ENCODE data around the gene MIOS. TPM values are rescaled to one million over a fixed set of nuclear protein-coding genes. Genes with fewer than 3 reads are reported as not detected.

MIOS gene
- total RNA-seq: 10 to 100 TPM; 28.9 to 38.7 TPM

- CTCF ChIA-PET: no interaction called here
- Mint-ChIP-seq H3K4me3 (peak within 1 kb of the TSS; percentile 82), H3K36me3 (peaks cover 14% of the 10 kb centered on the region)
Observed at GRCh38 chr7:7566651-7567611, at the start of gene MIOS. TSS of gene MIOS (plus strand) at chr7:7566884. CDS start at chr7:7572476, 5,592 bp downstream.

GRCh38 chr7:7517754-7518153, 48.9 kb upstream of the MIOS start:
- DNase-seq (no peak), ATAC-seq (no peak)
- Mint-ChIP-seq H3K27me3 (peaks cover 8% of the 10 kb centered on the region), H3K36me3 (no peaks in the 10 kb centered on the region), H3K9me3 (ENCODE audit: low read depth) (no peaks in the 10 kb centered on the region), H3K27ac (no peak overlapping the region), H3K4me3 (no peak overlapping the region), H3K4me1 (peaks cover 6% of the 10 kb centered on the region)
- CTCF ChIA-PET: no interaction called here

More at GRCh38 chr7:7566651-7567611, at the start of gene MIOS:
- H3K27me3 Mint-ChIP-seq: no peaks in the 10 kb centered on the region
- H3K27ac Mint-ChIP-seq: peak within 1 kb of the TSS; percentile 87
- peaks cover 30% of the 10 kb centered on the region for H3K4me1 Mint-ChIP-seq
- DNase-seq (peak; percentile 86), ATAC-seq (peak; percentile 92)
- H3K9me3 Mint-ChIP-seq (ENCODE audit: low read depth): no peaks in the 10 kb centered on the region

- Mint-ChIP-seq H3K9me3 (ENCODE audit: low read depth) (no peaks in the 10 kb centered on the region), H3K4me1 (peaks cover 6% of the 10 kb centered on the region), H3K36me3 (no peaks in the 10 kb centered on the region), H3K27me3 (peaks cover 6% of the 10 kb centered on the region), H3K4me3 (no peak overlapping the region), H3K27ac (no peak overlapping the region)
- no peak for ATAC-seq
- no peak for DNase-seq
- CTCF ChIA-PET: no interaction called here
Observed at GRCh38 chr7:7519056-7519455, 47.6 kb upstream of the MIOS start.

GRCh38 chr7:7519528-7519927, 47.2 kb upstream of the MIOS start:
- Mint-ChIP-seq H3K4me1 (peaks cover 6% of the 10 kb centered on the region), H3K9me3 (ENCODE audit: low read depth) (no peaks in the 10 kb centered on the region), H3K27ac (no peak overlapping the region), H3K36me3 (no peaks in the 10 kb centered on the region), H3K27me3 (peaks cover 6% of the 10 kb centered on the region), H3K4me3 (no peak overlapping the region)
- CTCF ChIA-PET: no interaction called here
- DNase-seq (no peak), ATAC-seq (no peak)

GRCh38 chr7:7521259-7521658, 45.4 kb upstream of the MIOS start:
- CTCF ChIA-PET: no interaction called here
- no peak overlapping the region for H3K27ac Mint-ChIP-seq
- H3K4me1 Mint-ChIP-seq: peaks cover 6% of the 10 kb centered on the region
- DNase-seq (peak; percentile 47), ATAC-seq (no peak)
- H3K36me3 Mint-ChIP-seq: no peaks in the 10 kb centered on the region
- no peaks in the 10 kb centered on the region for H3K9me3 Mint-ChIP-seq (ENCODE audit: low read depth)
- peaks cover 6% of the 10 kb centered on the region for H3K27me3 Mint-ChIP-seq
- H3K4me3 Mint-ChIP-seq: no peak overlapping the region

- Mint-ChIP-seq H3K27me3 (peaks cover 6% of the 10 kb centered on the region), H3K36me3 (no peaks in the 10 kb centered on the region), H3K9me3 (ENCODE audit: low read depth) (no peaks in the 10 kb centered on the region), H3K4me1 (peaks cover 6% of the 10 kb centered on the region), H3K27ac (no peak overlapping the region), H3K4me3 (no peak overlapping the region)
- DNase-seq (no peak), ATAC-seq (no peak)
- CTCF ChIA-PET: interaction anchor here (1.2 to 1.4 kb wide), 2 partner anchors 19 to 32 kb away, joined by 3 to 4 read pairs; no protein-coding TSS in a partner anchor
Observed at GRCh38 chr7:7522421-7522820, 44.3 kb upstream of the MIOS start.

- H3K4me3 Mint-ChIP-seq: no peak overlapping the region
- no peaks in the 10 kb centered on the region for H3K9me3 Mint-ChIP-seq (ENCODE audit: low read depth)
Observed at GRCh38 chr7:7524121-7524520, 42.6 kb upstream of the MIOS start.

GRCh38 chr7:7526006-7526405, 40.7 kb upstream of the MIOS start:
- H3K36me3 Mint-ChIP-seq: no peaks in the 10 kb centered on the region
- H3K27ac Mint-ChIP-seq: no peak overlapping the region
- peaks cover 4% of the 10 kb centered on the region for H3K27me3 Mint-ChIP-seq
- DNase-seq (no peak), ATAC-seq (no peak)
- H3K9me3 Mint-ChIP-seq (ENCODE audit: low read depth): no peaks in the 10 kb centered on the region
- H3K4me3 Mint-ChIP-seq: no peak overlapping the region
- CTCF ChIA-PET: interaction anchor here (1.1 kb wide), 1 partner anchor 424 kb away, joined by 3 read pairs; no protein-coding TSS in a partner anchor
- peaks cover 6% of the 10 kb centered on the region for H3K4me1 Mint-ChIP-seq

More at GRCh38 chr7:7524121-7524520, 42.6 kb upstream of the MIOS start:
- Mint-ChIP-seq H3K4me1 (peaks cover 6% of the 10 kb centered on the region), H3K27me3 (peaks cover 7% of the 10 kb centered on the region), H3K36me3 (no peaks in the 10 kb centered on the region), H3K27ac (no peak overlapping the region)
- ATAC-seq: no peak
- CTCF ChIA-PET: no interaction called here
- DNase-seq: no peak

- CTCF ChIA-PET: no interaction called here
- peaks cover 10% of the 10 kb centered on the region for H3K27me3 Mint-ChIP-seq
- DNase-seq (no peak), ATAC-seq (no peak)
- H3K36me3 Mint-ChIP-seq: no peaks in the 10 kb centered on the region
- H3K4me3 Mint-ChIP-seq: no peak overlapping the region
- H3K27ac Mint-ChIP-seq: no peak overlapping the region
- H3K9me3 Mint-ChIP-seq (ENCODE audit: low read depth): no peaks in the 10 kb centered on the region
- no peaks in the 10 kb centered on the region for H3K4me1 Mint-ChIP-seq
Observed at GRCh38 chr7:7527047-7527446, 39.6 kb upstream of the MIOS start.

- no peak for ATAC-seq
- H3K27ac Mint-ChIP-seq: no peak overlapping the region
- H3K36me3 Mint-ChIP-seq: no peaks in the 10 kb centered on the region
- no peak overlapping the region for H3K4me3 Mint-ChIP-seq
- no peaks in the 10 kb centered on the region for H3K4me1 Mint-ChIP-seq
- H3K9me3 Mint-ChIP-seq (ENCODE audit: low read depth): no peaks in the 10 kb centered on the region
- H3K27me3 Mint-ChIP-seq: peaks cover 18% of the 10 kb centered on the region
- DNase-seq: no peak
- CTCF ChIA-PET: interaction anchor here (0.7 kb wide), 1 partner anchor 108 kb away, joined by 3 read pairs; no protein-coding TSS in a partner anchor
Observed at GRCh38 chr7:7529328-7529727, 37.4 kb upstream of the MIOS start.

- Mint-ChIP-seq H3K27ac (no peak overlapping the region), H3K4me1 (no peaks in the 10 kb centered on the region), H3K36me3 (no peaks in the 10 kb centered on the region), H3K4me3 (no peak overlapping the region), H3K27me3 (peaks cover 25% of the 10 kb centered on the region), H3K9me3 (ENCODE audit: low read depth) (no peaks in the 10 kb centered on the region)
- CTCF ChIA-PET: no interaction called here
- no peak for ATAC-seq
- no peak for DNase-seq
Observed at GRCh38 chr7:7533831-7534430, 32.8 kb upstream of the MIOS start.

GRCh38 chr7:7535691-7536090, 31.0 kb upstream of the MIOS start, which contains the start of gene COL28A1:
TSS of gene COL28A1 (minus strand) at chr7:7535873. CDS start at chr7:7532875, 2,998 bp downstream.
- H3K9me3 Mint-ChIP-seq (ENCODE audit: low read depth): no peaks in the 10 kb centered on the region
- no peak within 1 kb of the TSS for H3K27ac Mint-ChIP-seq
- no peaks in the 10 kb centered on the region for H3K4me1 Mint-ChIP-seq
- ATAC-seq (no peak), DNase-seq (no peak)
- H3K4me3 Mint-ChIP-seq: no peak within 1 kb of the TSS
- CTCF ChIA-PET: no interaction called here
- peaks cover 29% of the 10 kb centered on the region for H3K27me3 Mint-ChIP-seq
- no peaks in the 10 kb centered on the region for H3K36me3 Mint-ChIP-seq

GRCh38 chr7:7536396-7537019, 30.2 kb upstream of the MIOS start:
- CTCF ChIA-PET: interaction anchor here (1.0 kb wide), 1 partner anchor 437 kb away, joined by 3 read pairs; no protein-coding TSS in a partner anchor
- Mint-ChIP-seq H3K4me3 (no peak overlapping the region), H3K36me3 (no peaks in the 10 kb centered on the region), H3K27me3 (peaks cover 26% of the 10 kb centered on the region), H3K27ac (no peak overlapping the region), H3K4me1 (peaks cover 1% of the 10 kb centered on the region), H3K9me3 (ENCODE audit: low read depth) (no peaks in the 10 kb centered on the region)
- ATAC-seq (no peak), DNase-seq (no peak)
